Activated CD8-positive, alpha-beta T cell treated with anti-CD3 and anti-CD28 coated beads for 36 hours (primary cell): ENCODE data around the gene MYLK. TPM values are rescaled to one million over a fixed set of nuclear protein-coding genes. Genes with fewer than 3 reads are reported as not detected.

ENCODE experiments used
- ATAC-seq: fragments of 200-7000 bp; cut with Tn5 transposase; one replicate; pipeline ENCODE4 v1.10.0; 2021; ENCODE audit warnings: mild to moderate bottlenecking, moderate library complexity
- CTCF ChIA-PET: fragments of 350-600 bp; sonication (Branson Sonifier 250); formaldehyde crosslinking; loops from one replicate; lab custom pipeline; 2021; ENCODE audit warnings: antibody characterized with exemption; lab: Charles Lee
- POLR2A ChIA-PET: fragments of 350-600 bp; sonication (Branson Sonifier 250); formaldehyde crosslinking; loops from one replicate; lab custom pipeline; 2021; ENCODE audit warnings: antibody characterized with exemption; lab: Charles Lee
- DNase-seq: peaks from one replicate; pipeline ENCODE4 v3.0.0-alpha.2; 2020
- H3K27ac Mint-ChIP-seq: one replicate; pipeline ENCODE4 v1.8.0; 2021; ENCODE audit warnings: mild to moderate bottlenecking, mixed read lengths
- H3K27me3 Mint-ChIP-seq: one replicate; pipeline ENCODE4 v1.8.0; 2021; ENCODE audit warnings: mixed read lengths
- H3K36me3 Mint-ChIP-seq: one replicate; pipeline ENCODE4 v1.8.0; 2021; ENCODE audit warnings: low read depth, mixed read lengths
- H3K4me1 Mint-ChIP-seq: one replicate; pipeline ENCODE4 v1.8.0; 2021; ENCODE audit warnings: low read depth, mixed read lengths
- H3K4me3 Mint-ChIP-seq: one replicate; pipeline ENCODE4 v1.8.0; 2021; ENCODE audit warnings: mild to moderate bottlenecking, moderate library complexity, mixed read lengths
- H3K9me3 Mint-ChIP-seq: one replicate; pipeline ENCODE4 v1.8.0; 2021; ENCODE audit warnings: mixed read lengths
- CTCF ChIP-seq: fragments of 200-600 bp; IDR thresholded peaks from one replicate; pipeline ENCODE4 v1.8.0; 2022; ENCODE audit warnings: antibody characterized with exemption, mild to moderate bottlenecking
- intact Hi-C: fragments of 100-400 bp; cut with micrococcal nuclease; formaldehyde crosslinking; loops from one replicate; pipeline ENCODE4 v1.10.0; 2022
- total RNA-seq, 2 experiments: library from RNA; stranded (reverse); gene quantifications; one replicate each; pipeline ENCODE4 v1.2.3, GENCODE V29; 2021

Gene MYLK
- total RNA-seq, 2 experiments from 2014 or later, result 0.34 TPM; not detected in 1

- Mint-ChIP-seq H3K36me3 (no peaks in the 10 kb centered on the region), H3K4me1 (no peaks in the 10 kb centered on the region), H3K27me3 (peaks cover 4% of the 10 kb centered on the region), H3K4me3 (no peak overlapping the region), H3K9me3 (peaks cover 5% of the 10 kb centered on the region), H3K27ac (no peak overlapping the region)
- ChIA-PET CTCF (no interaction called here), POLR2A (no interaction called here)
- no peak for TF ChIP-seq CTCF
- intact Hi-C loops, result no loop called here
- ATAC-seq (peak; percentile 20), DNase-seq (no peak)
Observed at GRCh38 chr3:123870033-123870432, 14.1 kb downstream of the MYLK start.

- H3K4me1 Mint-ChIP-seq, result no peaks in the 10 kb centered on the region
Observed at GRCh38 chr3:123869165-123869564, 15.0 kb downstream of the MYLK start.

GRCh38 chr3:123864706-123865105 lies 19.4 kb downstream of the MYLK start:
- no peak for TF ChIP-seq CTCF
- H3K9me3 Mint-ChIP-seq, result no peaks in the 10 kb centered on the region
- no peak overlapping the region for H3K4me3 Mint-ChIP-seq
- ATAC-seq, result no peak
- ChIA-PET CTCF (no interaction called here), POLR2A (no interaction called here)
- no peaks in the 10 kb centered on the region for H3K27me3 Mint-ChIP-seq
- intact Hi-C loops, result no loop called here
- DNase-seq, result no peak
- no peaks in the 10 kb centered on the region for H3K36me3 Mint-ChIP-seq
- no peaks in the 10 kb centered on the region for H3K4me1 Mint-ChIP-seq
- no peak overlapping the region for H3K27ac Mint-ChIP-seq

More at GRCh38 chr3:123869165-123869564, 15.0 kb downstream of the MYLK start:
- Mint-ChIP-seq H3K27me3 (peaks cover 4% of the 10 kb centered on the region), H3K27ac (no peak overlapping the region), H3K36me3 (no peaks in the 10 kb centered on the region), H3K4me3 (no peak overlapping the region), H3K9me3 (peaks cover 5% of the 10 kb centered on the region)
- no peak for ATAC-seq
- intact Hi-C loops, result no loop called here
- CTCF ChIA-PET, result no interaction called here
- no peak for TF ChIP-seq CTCF
- POLR2A ChIA-PET, result no interaction called here
- no peak for DNase-seq

- no peak for TF ChIP-seq CTCF
- ChIA-PET CTCF (no interaction called here), POLR2A (interaction anchor here (0.6 kb wide), 1 partner anchor 34 kb away, joined by 3 read pairs; no protein-coding TSS in a partner anchor)
- Mint-ChIP-seq H3K27ac (no peak overlapping the region), H3K4me3 (no peak overlapping the region), H3K4me1 (no peaks in the 10 kb centered on the region), H3K9me3 (no peaks in the 10 kb centered on the region), H3K36me3 (no peaks in the 10 kb centered on the region), H3K27me3 (no peaks in the 10 kb centered on the region)
- ATAC-seq (no peak), DNase-seq (no peak)
- intact Hi-C loops, result no loop called here
Observed at GRCh38 chr3:123862152-123862551, 22.0 kb downstream of the MYLK start.

- intact Hi-C loops, result no loop called here
- H3K36me3 Mint-ChIP-seq, result no peaks in the 10 kb centered on the region
- no peak for ATAC-seq
- H3K9me3 Mint-ChIP-seq, result no peaks in the 10 kb centered on the region
- CTCF ChIA-PET, result no interaction called here
- POLR2A ChIA-PET, result no interaction called here
- H3K27ac Mint-ChIP-seq, result no peak overlapping the region
- no peaks in the 10 kb centered on the region for H3K27me3 Mint-ChIP-seq
- DNase-seq, result no peak
- H3K4me3 Mint-ChIP-seq, result no peak overlapping the region
- no peak for TF ChIP-seq CTCF
- no peaks in the 10 kb centered on the region for H3K4me1 Mint-ChIP-seq
Observed at GRCh38 chr3:123861081-123861836, 22.9 kb downstream of the MYLK start.
